ENCODE data around the gene LTBP2.

The LTBP2 gene

DNA sequence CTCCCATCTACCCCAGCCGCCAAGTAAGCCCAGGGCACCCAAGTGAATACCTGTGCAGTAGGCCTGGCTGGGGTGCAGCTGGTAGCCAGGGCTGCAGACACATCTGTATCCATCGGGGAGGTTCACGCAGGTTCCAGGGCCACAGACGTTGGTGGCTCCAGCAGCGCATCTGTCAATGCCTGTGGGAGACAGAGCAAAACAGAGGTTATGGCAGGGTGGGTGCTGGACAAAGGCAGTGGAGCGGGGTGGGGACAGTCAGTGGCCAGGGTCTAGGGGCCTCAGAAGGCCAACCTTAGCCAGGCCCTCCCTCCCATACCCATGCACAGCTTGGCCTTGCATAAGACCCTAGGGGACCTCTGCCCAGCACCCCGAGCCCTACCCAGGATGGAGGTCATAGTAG lies 89.3 kb downstream of the LTBP2 start:
- DNase-seq: no peak

DNA sequence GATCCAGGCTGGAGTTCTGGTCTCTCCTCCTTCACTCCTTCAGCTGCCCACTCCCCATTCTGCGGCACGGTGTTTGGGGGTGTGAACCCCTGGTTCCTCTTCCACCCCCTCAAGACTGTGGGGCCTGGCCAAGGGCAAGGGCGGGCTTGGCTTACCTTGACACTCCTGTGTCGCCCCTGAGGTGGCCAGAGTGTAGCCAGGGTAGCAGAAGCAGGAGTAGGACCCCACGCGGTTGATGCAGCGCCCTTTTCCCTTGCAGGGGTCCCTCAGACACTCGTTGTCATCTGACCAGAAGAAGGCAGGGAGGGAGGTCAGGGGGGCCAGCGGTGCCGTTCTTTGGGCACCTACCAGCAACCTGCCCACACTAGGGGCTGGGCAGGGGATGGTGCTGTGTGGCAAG lies 90.3 kb downstream of the LTBP2 start:
- no peak for DNase-seq

DNA sequence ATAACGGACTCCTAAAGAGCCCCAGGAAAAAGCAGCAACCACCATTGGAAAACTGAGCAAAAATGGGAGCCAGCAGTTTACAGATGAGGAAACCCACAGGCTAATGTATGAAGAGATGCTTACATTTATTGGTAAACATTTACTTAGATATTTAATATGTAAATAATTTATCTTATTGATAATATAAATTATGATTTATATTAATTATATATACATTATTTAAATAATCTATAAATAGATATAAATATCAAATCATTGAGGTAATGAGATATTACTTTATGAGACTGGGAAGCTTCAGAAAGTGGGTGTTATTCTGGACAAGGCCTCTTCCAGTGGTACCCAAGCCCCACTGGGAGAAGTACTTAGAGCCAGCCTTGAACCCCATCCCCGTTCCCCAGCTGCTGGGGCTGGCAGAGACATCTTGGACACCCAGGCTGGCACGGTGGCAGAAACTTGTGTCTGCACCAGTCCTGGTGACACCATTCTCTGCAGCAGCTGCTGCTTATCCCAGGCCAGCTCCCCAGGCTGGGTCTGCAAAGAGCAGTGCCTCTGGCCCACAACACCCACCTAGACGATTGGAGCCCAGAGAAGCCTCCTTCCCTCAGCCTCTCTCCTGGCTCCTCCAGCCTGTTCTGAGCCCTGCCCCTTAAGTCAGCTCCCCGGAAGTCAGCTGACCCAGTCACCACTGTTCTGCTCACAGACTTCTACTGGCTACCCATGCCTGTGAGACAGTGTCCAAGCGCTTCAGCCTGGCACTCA lies 92.5 kb downstream of the LTBP2 start:
- DNase-seq: no peak

DNA sequence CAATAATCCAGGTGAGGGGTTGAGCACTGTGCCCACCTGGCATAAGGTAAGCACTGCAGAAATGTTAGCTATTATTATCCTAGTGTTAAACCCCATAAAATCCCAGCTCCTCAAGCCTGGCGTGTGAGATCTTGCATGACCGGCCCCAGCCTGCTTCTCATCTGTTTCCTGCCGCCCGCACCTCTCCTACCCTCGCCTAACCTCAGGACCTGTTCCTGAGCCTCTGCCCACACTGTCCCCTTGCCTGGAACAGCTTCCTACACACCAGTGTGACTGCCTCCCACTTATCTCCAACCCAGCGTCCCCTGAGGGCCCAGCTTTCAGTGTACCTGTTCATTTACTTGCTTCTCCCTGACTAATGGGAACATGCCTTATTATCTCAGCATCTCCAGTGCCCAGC lies 93.8 kb downstream of the LTBP2 start:
- no peak for DNase-seq

DNA sequence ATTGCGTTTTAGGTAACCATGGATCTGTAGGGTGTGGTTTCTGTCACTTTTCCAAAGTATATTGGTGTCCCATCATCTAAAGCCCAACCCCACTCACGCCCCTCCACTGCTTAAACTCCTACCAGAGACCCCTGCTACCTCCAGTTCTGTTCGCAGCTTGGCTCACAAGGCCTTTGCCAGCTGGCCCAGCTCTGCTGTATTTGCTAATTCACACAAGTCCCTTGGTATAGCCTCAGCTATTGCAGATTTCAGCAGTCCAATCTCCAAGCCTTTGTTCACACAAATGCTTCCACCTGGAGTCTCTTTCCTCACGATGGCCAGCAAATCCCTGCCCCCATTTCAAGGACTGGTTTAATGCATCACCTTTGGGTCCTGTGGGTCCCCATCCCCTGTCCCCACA lies 94.3 kb downstream of the LTBP2 start:
- no peak for DNase-seq

DNA sequence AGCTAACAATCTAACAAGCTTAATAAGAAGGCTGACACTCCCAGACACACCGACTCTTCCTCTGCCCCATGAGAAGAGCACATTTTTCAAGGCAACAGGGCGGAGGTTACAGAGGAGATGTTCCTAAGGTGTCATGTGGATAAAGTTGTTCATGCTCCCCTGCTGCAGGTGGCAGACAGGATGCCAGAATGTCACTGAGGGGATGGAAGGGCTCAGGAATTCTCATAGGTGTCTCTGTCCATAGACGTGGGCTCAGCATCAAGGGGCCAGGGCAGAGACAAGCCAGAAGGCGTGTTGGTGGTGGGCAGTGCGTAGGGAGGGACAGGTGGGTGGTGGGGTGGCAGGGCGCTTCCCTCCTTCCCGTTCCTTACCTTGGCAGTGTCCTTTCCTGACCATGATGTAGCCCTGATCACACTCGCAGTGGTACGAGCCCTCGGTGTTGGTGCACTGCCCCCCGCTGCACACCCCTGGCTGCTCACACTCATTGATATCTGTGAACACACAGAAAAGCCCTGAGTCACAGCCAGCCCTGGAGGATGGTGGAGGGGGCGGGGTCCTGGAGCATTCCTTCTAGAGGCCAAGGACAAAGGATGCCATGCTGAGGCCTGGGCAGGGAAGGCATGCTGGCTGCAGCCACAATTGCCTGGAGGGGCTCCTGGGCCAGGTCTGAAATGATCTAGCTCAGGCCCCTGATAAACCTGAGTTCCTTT lies 95.4 kb downstream of the LTBP2 start:
- DNase-seq: no peak

DNA sequence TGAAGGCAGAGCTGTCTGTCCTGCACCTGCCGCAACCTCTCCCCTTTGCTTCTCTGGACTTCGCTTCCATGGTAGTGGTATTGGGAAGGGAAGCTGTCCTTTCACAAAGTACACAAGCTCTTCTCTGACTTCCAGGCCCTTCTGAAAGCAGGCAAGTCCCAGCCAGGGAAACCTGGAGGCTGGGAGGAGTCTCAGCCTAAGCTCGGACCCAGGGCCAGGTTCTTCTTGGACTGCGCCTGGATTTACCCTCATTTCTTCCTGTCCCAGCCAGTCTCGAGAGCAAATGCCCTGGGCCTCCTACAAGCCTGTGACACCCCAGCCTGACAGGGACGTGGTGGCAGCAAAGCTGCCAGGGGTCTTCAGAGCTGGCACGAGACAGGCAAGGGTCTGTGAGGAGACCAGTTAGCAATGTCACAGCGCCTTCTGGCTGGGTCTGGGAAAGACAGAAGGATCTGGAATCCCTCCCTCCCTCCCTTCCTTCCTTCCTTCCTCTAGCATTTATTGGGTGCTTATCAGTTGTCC lies 96.1 kb downstream of the LTBP2 start:
- no peak for DNase-seq

DNA sequence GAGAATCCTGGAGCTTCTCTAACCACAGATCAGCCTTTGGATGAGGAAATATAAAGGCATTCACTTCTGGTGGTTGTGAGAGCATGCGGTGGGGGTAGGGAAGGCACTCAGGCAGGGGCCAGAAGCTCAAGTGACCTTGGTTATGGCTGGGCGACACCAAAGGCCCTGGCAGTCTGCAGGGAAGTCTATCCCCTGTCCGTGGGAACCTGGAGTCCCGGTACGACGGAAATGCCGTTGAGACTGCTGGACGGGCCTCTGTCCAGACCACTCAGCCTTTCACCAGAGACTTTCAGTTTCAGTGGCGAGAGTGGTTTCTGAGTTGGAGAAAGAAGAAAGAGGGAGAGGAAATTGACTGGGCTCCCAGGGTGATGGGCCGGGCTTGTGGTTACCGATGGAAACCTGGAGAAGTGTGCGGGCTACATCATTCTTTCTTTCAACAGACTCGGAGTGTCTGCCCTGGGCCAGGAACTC lies 97.5 kb downstream of the LTBP2 start:
- DNase-seq: no peak

DNA sequence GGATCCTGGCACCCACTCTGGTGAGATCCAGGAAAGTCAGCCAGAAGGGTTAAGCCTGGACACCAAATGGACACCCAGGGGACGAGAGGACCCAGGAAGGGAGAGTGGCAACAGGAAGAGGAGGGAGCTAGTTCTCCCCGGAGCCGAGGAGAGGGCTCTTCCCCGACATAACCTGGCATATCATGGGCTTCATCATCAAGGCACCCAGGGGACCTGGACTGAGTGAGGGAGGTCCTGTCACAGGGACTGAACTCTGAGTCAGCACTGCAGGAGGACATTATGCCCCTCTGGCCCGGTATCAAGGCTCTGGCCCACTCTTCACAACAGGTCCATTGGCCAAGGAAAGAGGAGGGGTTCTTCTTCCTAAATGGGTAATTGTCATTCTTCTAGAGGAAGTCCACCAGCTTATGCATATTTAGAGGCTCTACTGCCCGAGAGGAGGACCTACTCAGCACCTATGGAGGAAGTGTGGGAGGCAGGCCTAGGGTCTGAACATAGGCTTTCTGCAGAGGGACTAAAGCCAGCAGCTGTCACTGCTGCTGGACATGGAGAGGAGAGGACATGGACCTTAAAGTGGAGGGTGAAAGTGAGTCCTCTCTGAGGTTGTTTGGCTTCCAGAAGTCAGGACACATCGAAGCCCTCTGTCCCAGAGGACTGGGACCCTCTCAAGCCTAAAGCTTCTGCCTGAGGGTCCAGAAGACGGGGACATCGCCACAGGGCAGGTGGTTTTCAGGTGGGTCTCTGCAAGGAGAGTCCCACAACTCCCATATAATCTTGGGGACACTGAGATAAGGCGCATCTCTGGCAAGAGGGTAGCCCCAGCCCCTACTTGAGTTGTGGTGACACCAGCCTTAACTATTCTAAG lies 99.8 kb downstream of the LTBP2 start:
- no peak for DNase-seq

DNA sequence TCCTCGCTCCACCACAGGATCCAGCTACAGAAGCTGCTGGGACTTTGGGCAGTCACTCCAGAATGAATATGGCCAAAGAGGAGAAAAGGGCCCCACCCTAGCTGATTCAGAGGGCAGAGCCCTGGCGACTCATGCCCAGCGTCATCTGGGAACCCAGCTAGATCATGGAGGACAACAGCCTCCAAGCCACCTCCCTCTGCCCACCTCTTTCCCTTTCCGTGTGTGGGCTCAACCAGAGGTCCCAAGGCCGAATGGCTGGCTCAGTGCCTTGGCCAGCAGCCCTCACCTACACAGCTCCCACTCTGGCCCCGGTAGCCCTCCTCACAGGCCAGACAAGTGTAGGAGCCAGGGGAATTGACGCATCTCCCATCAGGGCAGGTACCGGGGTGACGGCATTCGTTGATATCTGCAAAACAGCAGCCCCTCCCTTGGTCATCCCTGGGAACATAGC lies 101.1 kb downstream of the LTBP2 start:
- DNase-seq: no peak

DNA sequence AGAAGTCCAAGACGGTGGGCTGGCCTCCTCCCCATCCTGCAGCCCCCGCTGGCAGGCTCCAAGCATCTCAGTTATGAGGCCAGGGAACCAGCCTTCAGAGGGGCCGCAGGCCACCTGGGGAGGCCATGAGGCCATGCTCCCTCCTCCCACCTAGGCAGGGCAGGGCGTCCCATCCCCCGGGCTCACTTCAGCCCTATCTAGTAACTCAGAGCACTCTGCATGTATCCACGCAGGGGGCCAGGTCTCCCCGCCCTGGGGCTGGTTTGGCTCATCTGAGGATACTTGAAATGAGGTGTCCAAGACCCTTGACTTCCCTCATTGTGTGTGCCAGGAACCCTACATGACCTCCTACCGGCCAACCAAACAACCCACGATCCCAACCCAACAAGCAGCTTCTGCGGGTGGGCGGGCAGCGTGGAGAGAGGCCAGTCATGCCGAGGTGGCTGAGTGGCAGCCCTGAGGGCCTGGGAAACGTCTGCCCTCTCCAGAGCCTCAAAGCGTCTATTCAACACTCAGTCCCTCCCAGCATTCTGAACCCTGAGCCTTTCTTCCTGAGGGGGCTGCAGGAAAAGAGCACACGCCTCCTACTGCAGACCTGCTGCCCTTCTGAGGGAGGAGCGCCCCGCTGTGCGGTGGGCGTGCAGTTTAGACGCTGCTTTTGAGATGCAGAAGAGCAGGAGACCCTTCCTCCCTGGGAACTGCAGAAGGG lies 101.7 kb downstream of the LTBP2 start:
- DNase-seq: no peak

DNA sequence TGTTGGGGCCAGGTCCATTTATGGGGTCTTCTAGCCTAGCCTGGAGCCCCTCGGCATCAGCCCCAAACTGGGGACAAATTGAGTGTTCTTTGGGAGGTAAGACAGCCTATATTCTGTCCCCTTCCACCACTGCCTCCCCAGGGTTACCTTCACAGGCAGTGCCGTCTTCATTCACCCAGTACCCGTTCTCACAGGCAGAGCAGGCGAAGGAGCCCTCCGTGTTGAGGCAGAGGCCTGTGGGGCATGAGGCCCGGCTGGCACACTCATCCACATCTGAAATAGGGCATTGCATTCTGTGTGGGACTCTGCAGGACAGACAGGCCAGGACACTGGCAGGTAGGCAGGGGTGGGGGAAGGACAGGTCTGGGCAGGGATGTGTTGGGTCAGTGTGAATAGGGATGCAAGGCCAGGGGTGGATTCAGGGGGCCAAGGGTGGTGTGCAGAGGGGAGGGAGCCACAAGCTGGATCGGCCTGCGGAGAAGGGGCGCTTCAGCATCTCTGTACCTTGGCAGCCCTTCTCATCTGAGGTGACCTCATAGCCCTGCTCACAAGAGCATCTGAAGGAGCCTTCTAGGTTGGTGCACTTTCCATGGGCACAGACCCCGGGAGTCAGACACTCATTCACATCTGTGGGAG lies 102.3 kb downstream of the LTBP2 start:
- no peak for DNase-seq

DNA sequence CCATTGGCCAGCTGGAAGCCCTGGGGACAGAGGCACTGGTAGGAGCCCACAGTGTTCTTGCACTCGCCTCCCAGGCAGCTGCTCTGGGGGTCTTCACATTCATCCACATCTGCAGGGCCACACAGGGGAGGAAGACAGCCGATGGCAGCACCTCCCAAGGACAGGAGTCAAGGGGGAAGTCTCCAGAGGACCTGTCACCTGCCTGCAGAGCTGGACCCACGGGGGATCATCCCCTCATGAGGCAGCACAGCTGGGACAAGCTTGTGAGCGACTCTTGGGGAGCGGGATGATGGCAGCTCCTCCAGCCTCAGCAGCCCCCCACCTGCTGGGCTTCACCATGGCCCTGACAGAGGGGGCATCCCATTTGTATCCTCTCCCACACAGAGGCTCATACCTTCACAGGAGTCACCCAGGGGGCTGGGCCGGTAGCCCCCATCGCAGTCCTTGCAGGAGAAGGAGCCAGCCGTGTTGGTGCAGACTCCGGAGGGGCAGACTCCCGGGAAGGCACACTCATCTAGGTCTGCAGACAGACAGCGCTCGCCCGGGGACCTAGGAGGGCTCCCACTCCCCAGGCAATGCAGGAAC lies 103.1 kb downstream of the LTBP2 start:
- no peak for DNase-seq

DNA sequence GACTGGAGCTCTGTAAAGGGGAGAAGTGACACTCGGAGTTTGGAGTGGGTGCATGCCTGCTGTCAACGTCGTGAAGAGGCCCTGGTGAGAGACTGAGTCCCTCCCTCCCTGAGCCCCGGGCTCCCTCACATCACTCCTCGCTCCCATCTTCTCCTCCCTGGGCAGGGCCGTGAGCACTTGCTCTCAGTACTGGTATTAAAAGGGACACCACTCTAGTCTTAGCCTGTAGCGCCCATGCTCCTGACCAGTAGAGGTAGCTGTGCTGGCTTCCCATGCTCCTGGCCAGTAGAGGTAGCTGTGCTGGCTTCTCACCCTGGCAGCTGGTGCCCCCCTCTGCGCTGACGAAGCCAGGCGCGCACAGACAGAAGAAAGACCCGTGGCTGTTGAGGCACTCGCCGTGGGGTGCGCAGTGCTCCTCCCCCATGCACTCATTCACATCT lies 103.7 kb downstream of the LTBP2 start:
- DNase-seq: peak; percentile 55

DNA sequence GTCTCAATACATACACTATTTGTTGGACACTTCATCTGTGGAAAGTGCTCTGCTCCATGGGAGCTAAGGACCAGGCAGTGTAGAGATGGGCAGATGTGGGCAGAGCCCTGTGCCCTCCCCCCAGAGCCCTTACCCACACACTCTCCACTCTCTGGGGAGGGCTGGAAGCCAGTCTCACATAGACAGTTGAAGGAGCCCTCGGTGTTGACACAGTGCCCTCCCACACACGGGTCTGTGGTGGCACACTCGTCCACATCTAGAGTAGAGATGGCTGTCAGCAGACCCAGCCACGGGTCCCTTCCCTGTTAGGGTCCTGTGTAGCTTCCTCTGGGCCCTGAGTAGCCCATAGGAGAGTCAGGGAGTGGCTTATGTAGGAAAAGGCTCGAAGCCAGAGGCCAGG lies 104.2 kb downstream of the LTBP2 start:
- DNase-seq: no peak

DNA sequence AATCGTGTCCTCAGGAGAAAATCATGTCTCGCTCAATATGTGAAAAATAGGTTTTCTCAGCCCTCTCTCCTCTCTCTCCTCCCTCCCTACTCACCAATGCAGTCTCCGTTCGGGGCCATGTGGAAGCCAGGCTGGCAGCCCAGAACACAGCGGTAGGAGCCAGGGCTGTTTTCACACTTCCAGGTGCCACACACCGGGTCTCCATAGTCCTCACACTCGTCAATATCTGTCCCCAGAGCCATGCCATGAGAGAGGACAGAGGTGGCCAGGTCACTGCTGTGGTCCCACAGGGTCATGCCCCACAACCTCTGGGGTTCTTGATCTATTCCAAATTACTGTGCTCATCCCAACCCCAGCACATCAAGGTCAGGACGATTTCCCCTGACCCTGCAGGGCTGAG lies 105.0 kb downstream of the LTBP2 start:
- no peak for DNase-seq

DNA sequence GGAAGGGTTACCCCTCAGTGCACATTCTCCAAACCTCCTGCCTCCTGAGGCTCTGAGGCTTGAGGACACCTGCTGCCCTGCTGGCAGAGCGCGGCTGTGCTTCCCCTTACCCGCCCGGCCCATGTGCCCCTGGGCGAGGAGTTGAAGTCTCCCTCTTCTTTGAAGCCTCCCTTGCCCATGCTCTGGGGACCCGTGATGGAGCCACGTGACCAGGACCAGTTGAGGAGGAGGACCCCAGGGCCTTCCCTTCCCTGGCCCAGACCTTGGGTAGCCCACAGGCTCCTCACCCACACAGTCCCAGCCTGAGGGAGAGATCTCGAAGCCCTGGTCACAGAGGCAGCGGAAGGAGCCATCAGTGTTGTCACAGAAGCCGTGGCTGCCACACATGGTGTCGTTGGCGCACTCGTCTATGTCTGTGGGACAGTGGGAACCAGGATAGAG lies 105.6 kb downstream of the LTBP2 start:
- DNase-seq: no peak

DNA sequence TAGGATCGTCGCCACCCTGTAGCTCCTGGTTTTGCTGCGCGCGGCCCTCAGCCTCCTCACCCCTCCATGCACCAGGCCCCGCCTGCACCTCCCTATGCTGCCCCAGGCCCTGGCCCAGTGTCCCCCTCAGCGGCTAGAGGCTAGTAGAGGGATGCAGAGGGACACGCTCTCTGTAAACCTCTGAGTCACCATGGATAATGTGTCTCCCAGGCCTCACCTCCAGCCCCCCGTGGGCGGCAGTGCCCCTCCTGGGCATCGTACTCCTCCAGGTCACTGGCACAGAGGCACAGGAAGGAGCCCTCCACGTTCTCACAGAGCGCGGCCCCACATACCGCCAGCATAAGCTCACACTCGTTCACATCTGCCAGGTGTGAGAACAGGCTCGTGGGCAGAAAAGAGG lies 106.2 kb downstream of the LTBP2 start:
- no peak for DNase-seq

DNA sequence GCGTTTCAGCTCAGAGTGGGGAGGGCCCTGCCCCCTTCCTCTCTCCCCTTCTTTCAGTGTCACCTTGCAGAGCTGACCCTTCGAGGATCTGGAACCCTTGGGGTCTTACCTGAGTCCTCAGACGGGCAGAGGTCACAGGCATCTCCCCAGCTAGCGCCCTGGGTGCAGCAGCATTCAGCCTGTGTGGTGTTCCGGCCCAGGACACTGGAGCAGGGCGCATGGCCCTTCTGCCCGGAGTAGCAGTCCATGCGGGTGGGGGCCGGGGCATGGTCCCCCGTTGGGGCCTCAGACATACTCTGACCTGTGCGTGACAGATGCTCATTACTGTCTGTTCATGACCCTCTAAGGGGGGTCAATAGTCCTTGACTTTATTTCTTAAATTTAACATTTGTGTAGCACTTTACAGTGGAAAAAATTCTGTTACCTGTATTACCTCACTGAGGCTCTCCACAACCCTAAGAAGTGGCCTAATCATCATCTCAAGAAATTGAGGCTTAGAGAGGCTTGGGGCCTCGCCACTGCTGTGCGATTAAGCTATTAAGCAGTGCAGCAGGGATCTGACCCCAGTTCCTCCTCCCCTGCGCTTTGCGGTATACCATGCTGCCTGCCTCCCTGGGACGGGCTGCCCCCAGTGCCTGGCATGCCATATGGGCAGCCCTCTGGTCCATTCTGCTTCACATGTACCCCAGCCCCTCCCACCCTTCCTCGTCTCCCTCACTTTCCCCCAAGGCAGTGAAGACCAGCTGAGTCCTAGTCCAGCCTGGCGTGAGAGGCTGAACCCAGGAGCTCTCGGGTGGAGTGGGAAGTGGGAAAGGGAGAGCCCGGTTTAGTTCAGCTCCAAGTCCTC lies 106.9 kb downstream of the LTBP2 start:
- no peak for DNase-seq

DNA sequence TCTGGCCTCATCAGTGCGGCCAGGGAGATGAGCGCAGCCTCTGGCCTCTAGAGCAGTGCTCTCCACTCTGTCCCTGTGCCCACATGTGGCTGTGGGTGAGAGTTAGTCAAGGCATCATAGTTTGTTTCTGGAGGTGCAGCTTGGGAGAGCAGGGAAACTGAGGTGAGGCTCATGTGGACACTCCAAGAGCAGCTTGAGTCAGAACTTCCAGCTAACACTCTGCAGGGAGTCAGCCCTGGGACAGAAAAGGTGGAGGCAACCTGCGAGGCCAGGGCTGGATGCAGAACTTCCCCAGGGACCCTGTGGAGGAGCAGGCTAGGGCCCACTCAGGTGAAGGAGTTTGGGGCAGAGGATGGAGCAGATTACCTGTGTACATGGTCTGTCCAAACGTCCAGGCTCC lies 107.6 kb downstream of the LTBP2 start:
- no peak for DNase-seq

DNA sequence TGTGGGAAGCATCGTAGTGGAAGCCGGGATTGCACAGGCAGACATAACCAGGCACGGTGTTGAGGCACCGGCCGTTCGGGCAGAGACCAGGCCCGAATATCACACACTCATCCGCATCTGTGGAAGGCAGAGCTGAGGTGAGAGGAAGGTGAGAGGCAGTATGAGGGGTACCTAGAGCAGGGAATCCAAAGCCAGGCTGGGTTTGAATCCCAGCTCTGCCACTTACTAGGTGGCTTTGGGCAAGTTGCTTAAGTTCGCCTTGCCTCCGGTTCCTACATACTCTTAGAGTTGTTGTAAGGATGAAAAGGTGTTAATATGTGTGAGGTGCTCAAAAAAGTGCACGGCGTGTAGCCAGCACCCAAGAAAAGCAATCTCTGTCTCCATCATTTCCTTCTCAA lies 108.1 kb downstream of the LTBP2 start:
- DNase-seq: no peak

Data from NCI-H2107 (cell line).